Fibroblast of lung (primary cell): ENCODE measurements around the gene TUG1.

Experiments
- CTCF ChIP-seq, 2 donors: IDR thresholded peaks in 1 of 2; conservative IDR thresholded peaks in 1 of 2; 1 replicate in 1 of 2; 2 replicates in 1 of 2; pipeline ENCODE4 v1.5.1; 2011 to 2012; ENCODE audit warnings: low read length in 2 of 2, control low read depth in 1 of 2, inconsistent platforms in 1 of 2, low read depth in 1 of 2, mild to moderate bottlenecking in 1 of 2
- EZH2 ChIP-seq: IDR thresholded peaks from 2 replicates; pipeline ENCODE4 v1.5.1; 2012; ENCODE audit warnings: low read length, control low read depth, mild to moderate bottlenecking; ENCODE audit errors: missing control alignments

DNA sequence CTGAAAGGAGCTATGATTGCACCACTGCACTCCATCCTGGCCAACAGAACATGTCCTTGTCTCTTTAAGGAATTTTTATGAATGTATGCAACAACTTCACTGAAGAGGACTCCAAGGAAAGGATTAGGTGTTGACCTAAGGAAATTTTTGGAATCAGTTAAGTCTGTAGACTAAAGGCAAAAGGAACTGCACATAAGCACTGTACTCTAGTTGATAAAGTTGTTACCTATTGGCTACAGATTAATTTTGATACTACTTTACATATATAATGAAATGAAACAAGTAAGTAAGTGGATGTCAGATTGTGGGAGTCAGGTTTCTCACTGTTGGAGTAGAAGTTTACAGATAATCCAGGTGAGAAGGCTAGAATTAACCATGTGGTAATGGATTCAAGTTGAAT, 36.5 kb downstream of the TUG1 start:
- TF ChIP-seq CTCF (conservative IDR thresholded peaks at IDR 0.05 in 1 of 2, IDR thresholded peaks at IDR 0.05 in 1 of 2; ENCODE audit: low read depth in 1 of 2, low read length in 2 of 2) = no peak
- TF ChIP-seq EZH2 = no peak
